K562 (cell line): Measurements from ENCODE around the gene RNF17. TPM values are rescaled to one million over a fixed set of nuclear protein-coding genes. Genes with fewer than 3 reads are reported as not detected.

Experiments used
- ATAC-seq: fragments of 200-7000 bp; cut with Tn5 transposase; 3 replicates; pipeline ENCODE4 v1.9.1; 2020; ENCODE audit warnings: moderate library complexity
- BruUV-seq: library from RNA; stranded (reverse); fragments of 400-500 nt; replicated peaks from 2 replicates; lab custom pipeline; 2021; lab: Mats Ljungman, UMichigan
- CTCF ChIA-PET: fragments of 300-600 bp; formaldehyde crosslinking; extraction: SDS; loops from one replicate; lab custom pipeline; 2021; ENCODE audit warnings: low intra/inter-chr PET ratio; lab: Yijun Ruan, JAX
- POLR2A ChIA-PET: fragments of 300-600, 350-650 bp; sonication (Branson Sonifier 250); formaldehyde crosslinking; extraction: SDS; loops from one replicate; lab custom pipeline; 2021; ENCODE audit warnings: antibody characterized with exemption, inconsistent platforms; lab: Yijun Ruan, JAX
- DNase-seq, 4 experiments: peaks; one replicate each; pipeline versions ENCODE4 v3.0.0 to v3.0.0-alpha.2; 2011 to 2018; ENCODE audit warnings: low spot score in 3 of 4, mixed read lengths in 3 of 4; ENCODE audit errors: extremely low read depth in 1 of 4
- FAIRE-seq: peaks from 2 replicates; lab custom pipeline; 2011; peaks lifted over from hg19 to GRCh38; lab: Jason Lieb, UNC
- H2AFZ ChIP-seq: 2 replicates; pipeline ENCODE4 v1.6.0; 2011; ENCODE audit warnings: low read depth, low read length, control low read depth, inconsistent platforms
- H3K27ac ChIP-seq: fragments of 200-600 bp; 3 replicates; pipeline ENCODE4 v1.8.0; 2011; ENCODE audit warnings: low read depth, mild to moderate bottlenecking, control low read depth, inconsistent platforms, low read length, moderate library complexity, mixed read lengths; ENCODE audit errors: extremely low read depth
- H3K27me3 ChIP-seq, 2 experiments: fragments of 300-600 bp in 1 of 2; 2 replicates in 1 of 2; 3 replicates in 1 of 2; pipeline versions ENCODE4 v1.6.0 to v1.8.0; 2011; ENCODE audit warnings: inconsistent platforms in 2 of 2, low read length in 2 of 2, mild to moderate bottlenecking in 1 of 2, mixed read lengths in 1 of 2, moderate library complexity in 1 of 2; ENCODE audit not compliant: control insufficient read depth in 2 of 2, insufficient read depth in 2 of 2
- H3K36me3 ChIP-seq: fragments of 300-600 bp; 3 replicates; pipeline ENCODE4 v1.8.0; 2011; ENCODE audit warnings: mild to moderate bottlenecking, low read length, inconsistent platforms; ENCODE audit not compliant: control insufficient read depth, insufficient read depth
- H3K4me1 ChIP-seq, 2 experiments: fragments of 200-600 bp in 1 of 2; replicated peaks in 1 of 2; 2 replicates in 1 of 2; 3 replicates in 1 of 2; pipeline versions ENCODE4 v1.5.1 to v1.8.0; 2011; ENCODE audit warnings: inconsistent platforms in 2 of 2, low read length in 2 of 2, mild to moderate bottlenecking in 1 of 2, mixed read lengths in 1 of 2, moderate library complexity in 1 of 2; ENCODE audit not compliant: control insufficient read depth in 2 of 2, insufficient read depth in 2 of 2
- H3K4me2 ChIP-seq: 2 replicates; pipeline ENCODE4 v1.6.1; 2011; ENCODE audit warnings: low read length, control low read depth, inconsistent platforms, mixed read lengths; ENCODE audit not compliant: insufficient read depth
- H3K4me3 ChIP-seq: fragments of 200-600 bp; sonication (generic), shearing (Covaris generic); 2 replicates; pipeline ENCODE4 v1.5.1; 2016; ENCODE audit warnings: control low read depth, inconsistent platforms
- H3K79me2 ChIP-seq: fragments of 200-600 bp; 3 replicates; pipeline ENCODE4 v1.8.0; 2011; ENCODE audit warnings: low read length, inconsistent platforms; ENCODE audit not compliant: control insufficient read depth, insufficient read depth
- H3K9ac ChIP-seq, 2 experiments: 2 replicates each; pipeline versions ENCODE4 v1.6.0 to v1.6.1; 2011; ENCODE audit warnings: low read depth in 2 of 2, low read length in 2 of 2, control low read depth in 1 of 2, inconsistent platforms in 1 of 2, mild to moderate bottlenecking in 1 of 2, mixed read lengths in 1 of 2; ENCODE audit not compliant: insufficient read depth in 1 of 2
- H3K9me1 ChIP-seq: one replicate; pipeline ENCODE4 v1.6.0; 2011; ENCODE audit warnings: inconsistent platforms, mild to moderate bottlenecking, low read length, moderate library complexity; ENCODE audit not compliant: control insufficient read depth, insufficient read depth
- H3K9me3 ChIP-seq: replicated peaks from 2 replicates; pipeline ENCODE4 v1.5.1; 2011; ENCODE audit warnings: low read depth, low read length, inconsistent platforms; ENCODE audit not compliant: control insufficient read depth, insufficient read depth
- H4K20me1 ChIP-seq: replicated peaks from 2 replicates; pipeline ENCODE4 v1.6.1; 2011; ENCODE audit warnings: low read length, inconsistent platforms, mixed read lengths; ENCODE audit not compliant: control insufficient read depth, insufficient read depth
- BRD9 ChIP-seq: fragments of 450-650 bp; IDR thresholded peaks from 2 replicates; pipeline ENCODE4 v1.6.1; 2018; ENCODE audit warnings: low read depth; ENCODE audit not compliant: partially characterized antibody
- GABPB2 ChIP-seq: fragments of 250-450 bp; sonication (Bioruptor Pico); conservative IDR thresholded peaks from 2 replicates; pipeline ENCODE4 v1.5.1; 2021; ENCODE audit warnings: mild to moderate bottlenecking
- HDGF ChIP-seq: fragments of 450-650 bp; IDR thresholded peaks from 2 replicates; pipeline ENCODE4 v1.6.1; 2016
- HMG20B ChIP-seq: fragments of 250-450 bp; sonication (Bioruptor Pico); IDR thresholded peaks from 2 replicates; pipeline ENCODE4 v1.5.0; 2021; ENCODE audit warnings: mild to moderate bottlenecking
- NBN ChIP-seq: fragments of 450-650 bp; IDR thresholded peaks from 2 replicates; pipeline ENCODE4 v1.6.1; 2016; ENCODE audit warnings: low read depth, mild to moderate bottlenecking
- NEUROD1 ChIP-seq: fragments of 150-350 bp; IDR thresholded peaks from 2 replicates; pipeline ENCODE4 v1.6.1; 2014; ENCODE audit warnings: borderline replicate concordance, low read length, low read depth; ENCODE audit not compliant: partially characterized antibody
- RAD21 ChIP-seq, 2 experiments: fragments of 250-450 bp in 1 of 2; fragments of 450-650 bp in 1 of 2; sonication (Bioruptor Pico) in 1 of 2; formaldehyde crosslinking in 1 of 2; IDR thresholded peaks in 1 of 2; conservative IDR thresholded peaks in 1 of 2; 2 replicates each; pipeline versions ENCODE4 v1.4.0 to v1.8.0; 2020 to 2022; ENCODE audit warnings: mild to moderate bottlenecking in 2 of 2, moderate library complexity in 1 of 2
- TCFL5 ChIP-seq: fragments of 250-450 bp; sonication (Bioruptor Pico); conservative IDR thresholded peaks from 2 replicates; pipeline ENCODE4 v1.6.1; 2021; ENCODE audit warnings: mild to moderate bottlenecking, moderate library complexity, matching md5 sums
- USF2 ChIP-seq: sonication (generic); formaldehyde crosslinking; IDR thresholded peaks from 2 replicates; pipeline ENCODE4 v1.5.0; 2020; ENCODE audit warnings: missing genetic modification reagents
- XRCC5 ChIP-seq: fragments of 200-400 bp; formaldehyde crosslinking; IDR thresholded peaks from 2 replicates; pipeline ENCODE4 v1.6.1; 2017; ENCODE audit warnings: low read depth, mild to moderate bottlenecking, low read length
- YBX1 ChIP-seq: fragments of 450-650 bp; IDR thresholded peaks from 2 replicates; pipeline ENCODE4 v1.7.1; 2016; ENCODE audit warnings: mild to moderate bottlenecking
- WGBS: fragments of 100-300 bp; shearing (Covaris generic); methylation state at CpG from one replicate; pipeline ENCODE4 v1.1.6; 2016; ENCODE audit warnings: low coverage, mixed read lengths; ENCODE audit not compliant: insufficient coverage; ENCODE audit errors: missing lambda C conversion rate; 5-methylcytosine and 5-hydroxymethylcytosine counted together
- in situ Hi-C: fragments of 300-500 bp; cut with MboI; formaldehyde crosslinking; loops from 4 replicates; pipeline ENCODE4 v1.15.0; 2018; ENCODE audit warnings: inconsistent platforms, mixed read lengths
- intact Hi-C: fragments of 100-400 bp; cut with micrococcal nuclease; formaldehyde crosslinking; loops from 2 replicates; pipeline ENCODE4 v1.14.2; 2022
- polyA plus RNA-seq, 8 experiments: library from polyadenylated mRNA; depleted of rRNA in 4 of 8; stranded (reverse) in 5 of 8; unstranded in 3 of 8; fragments of >200 nt; fragmentation: Nextera tagmentation in 2 of 8; fragmentation: Illumina TruSeq in 1 of 8; extraction: Ambion mirVana in 2 of 8; extraction: Trizol in 1 of 8; gene quantifications; 2 replicates each; pipeline versions ENCODE4 v1.2.1 to v1.2.3, GENCODE V29; 2011 to 2014; ENCODE audit warnings: inconsistent platforms in 1 of 8, missing spikeins in 1 of 8
- total RNA-seq, 7 experiments: library from RNA; depleted of rRNA in 6 of 7; stranded (reverse); fragments of >200 nt in 6 of 7; fragmentation: Illumina TruSeq in 2 of 7; extraction: Trizol in 2 of 7; gene quantifications; 2 replicates each; pipeline versions ENCODE4 v1.2.1 to v1.2.3, GENCODE V29; 2011 to 2021; ENCODE audit warnings: low replicate concordance in 1 of 7

The RNF17 gene
- total and polyA plus RNA-seq, 9 of the 15 experiments (the other 6 are each of a cell fraction or from before 2014, with no cell fraction given), result 0.11 to 0.90 (median 0.58) TPM

DNA sequence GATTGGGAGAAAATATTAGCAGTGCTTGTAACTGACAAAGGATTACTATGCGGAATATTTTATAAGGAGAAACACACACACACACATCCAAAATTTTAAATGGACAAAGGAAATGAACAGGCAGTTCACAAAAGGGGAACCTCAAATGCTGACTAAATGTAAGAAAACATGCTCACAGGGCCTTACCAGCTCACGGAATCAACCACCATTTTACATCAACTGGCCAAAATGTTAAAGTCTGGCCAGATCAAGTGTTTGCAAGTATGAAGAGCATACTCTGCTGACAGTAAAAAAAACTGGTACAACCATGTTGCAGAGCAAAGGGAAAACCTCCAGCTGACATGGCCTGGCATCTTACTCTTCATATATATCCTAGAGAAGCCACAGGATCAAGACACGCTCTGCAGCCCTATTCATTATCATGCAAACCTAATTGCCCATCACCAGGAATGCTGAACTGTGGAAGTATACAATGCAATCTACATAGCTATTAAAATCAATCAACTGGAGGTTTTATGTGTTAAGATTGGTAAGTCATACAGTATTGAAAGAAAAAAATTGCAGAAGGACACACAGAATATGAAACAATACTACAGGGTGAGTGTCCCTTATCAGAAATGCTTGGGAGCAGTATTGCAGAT lies 124.4 kb downstream of the RNF17 start:
- ChIA-PET CTCF (no interaction called here), POLR2A (no interaction called here)
- H3K9me1 ChIP-seq, result no peaks in the 10 kb centered on the region
- in situ Hi-C loops (no loop called here), intact Hi-C loops (no loop called here)
- no peak for DNase-seq
- H3K9me3 ChIP-seq, result no peaks in the 10 kb centered on the region
- H3K27me3 ChIP-seq, result no peaks in the 10 kb centered on the region
- no peak for ATAC-seq
- TF ChIP-seq HDGF (no peak), NEUROD1 (no peak), TCFL5 (CRISPR knock-in tag) (no peak), USF2 (no peak), HMG20B (CRISPR knock-in tag) (no peak), YBX1 (no peak), NBN (no peak), GABPB2 (CRISPR knock-in tag) (no peak), BRD9 (no peak), RAD21 (CRISPR knock-in tag; conservative IDR thresholded peaks at IDR 0.05 in 1 of 2, IDR thresholded peaks at IDR 0.05 in 1 of 2) (no peak), XRCC5 (no peak)
- no peak overlapping the region for H2AFZ ChIP-seq
- FAIRE-seq, result no peak
- no peak overlapping the region for H3K4me2 ChIP-seq
- no peak overlapping the region for H3K4me3 ChIP-seq
- no peaks in the 10 kb centered on the region for H4K20me1 ChIP-seq
- no peak overlapping the region for H3K27ac ChIP-seq
- 97% methylated on average over 3 of the region's 3 CpGs for WGBS
- H3K36me3 ChIP-seq, result peaks cover 89% of the 10 kb centered on the region; the same call in 1 of the 3 replicates
- no TSS peak for BruUV-seq
- no peaks in the 10 kb centered on the region for H3K4me1 ChIP-seq
- H3K9ac ChIP-seq, result no peak overlapping the region
- no peaks in the 10 kb centered on the region for H3K79me2 ChIP-seq
